ENCODE measurements around the gene KRT36.

Gene KRT36

DNA sequence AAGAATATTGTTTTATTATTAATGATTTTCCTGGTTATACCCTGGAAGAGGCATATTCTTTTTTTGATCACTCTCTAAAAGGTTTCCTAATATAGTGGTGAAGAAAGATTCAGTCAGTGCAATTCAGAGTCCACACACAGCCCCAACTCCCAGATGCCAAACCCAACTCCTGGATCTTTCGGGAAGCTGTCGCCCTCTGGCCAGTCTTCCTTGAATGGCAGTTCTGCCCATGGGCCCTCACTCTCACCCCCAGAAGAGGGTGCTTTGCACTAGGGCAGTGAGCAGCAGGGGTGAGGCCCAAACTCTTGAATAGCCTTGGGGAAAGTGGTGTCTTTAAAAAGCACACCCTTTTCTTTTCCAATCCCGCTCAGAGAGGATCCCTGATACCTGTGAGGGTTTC lies 33.5 kb downstream of the KRT36 start:
- H3K4me1 Mint-ChIP-seq: no peaks in the 10 kb centered on the region
- DNase-seq: no peak
- ATAC-seq: no peak
- no peaks in the 10 kb centered on the region for H3K27me3 Mint-ChIP-seq
- H3K27ac Mint-ChIP-seq: no peak overlapping the region
- no peak overlapping the region for H3K4me3 Mint-ChIP-seq
- H3K9me3 Mint-ChIP-seq: no peaks in the 10 kb centered on the region
- H3K36me3 Mint-ChIP-seq (ENCODE audit: low read depth): no peaks in the 10 kb centered on the region

DNA sequence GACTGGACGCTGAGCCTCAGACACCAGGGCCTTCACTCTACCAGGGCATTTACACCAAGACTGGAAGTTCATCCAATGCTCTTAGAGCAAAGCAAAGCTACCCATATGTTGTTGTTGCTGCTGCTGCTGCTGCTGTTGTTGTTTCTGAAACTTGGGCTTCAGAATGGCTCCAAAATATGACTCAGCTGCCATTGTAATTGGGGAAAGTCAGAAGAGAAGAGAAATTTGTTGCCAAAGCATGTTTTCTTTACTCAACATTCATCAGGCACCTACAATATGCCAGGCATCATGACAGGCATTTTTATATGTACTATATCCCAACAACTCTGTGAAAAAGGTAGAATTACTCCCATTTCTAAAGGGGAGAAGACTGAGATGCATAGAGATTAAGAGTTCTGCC lies 34.5 kb downstream of the KRT36 start:
- no peaks in the 10 kb centered on the region for H3K27me3 Mint-ChIP-seq
- H3K4me1 Mint-ChIP-seq: no peaks in the 10 kb centered on the region
- H3K27ac Mint-ChIP-seq: no peak overlapping the region
- no peaks in the 10 kb centered on the region for H3K9me3 Mint-ChIP-seq
- H3K36me3 Mint-ChIP-seq (ENCODE audit: low read depth): no peaks in the 10 kb centered on the region
- DNase-seq (no peak), ATAC-seq (no peak)
- no peak overlapping the region for H3K4me3 Mint-ChIP-seq

DNA sequence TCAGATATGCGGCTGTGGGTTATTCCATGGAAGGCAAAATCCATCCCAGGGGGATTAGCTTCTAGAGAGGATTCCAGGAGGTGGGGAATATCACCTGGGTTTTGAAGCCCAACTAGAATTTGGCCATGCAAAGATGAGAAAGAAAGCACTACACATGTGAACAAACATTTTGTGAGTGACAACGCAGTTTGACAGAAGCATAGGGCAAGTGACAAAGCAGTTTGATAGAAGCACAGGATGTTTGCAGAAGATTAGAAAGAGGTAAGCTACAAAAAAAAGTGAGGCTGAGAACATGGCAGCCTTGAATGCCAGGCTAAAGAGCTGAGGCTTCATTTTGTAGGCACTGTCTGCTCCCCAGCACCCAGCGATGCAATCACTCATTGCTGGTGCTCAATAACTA lies 36.6 kb downstream of the KRT36 start:
- ATAC-seq (no peak), DNase-seq (no peak)
- no peaks in the 10 kb centered on the region for H3K4me1 Mint-ChIP-seq
- no peaks in the 10 kb centered on the region for H3K9me3 Mint-ChIP-seq
- no peak overlapping the region for H3K27ac Mint-ChIP-seq
- no peaks in the 10 kb centered on the region for H3K36me3 Mint-ChIP-seq (ENCODE audit: low read depth)
- H3K27me3 Mint-ChIP-seq: no peaks in the 10 kb centered on the region
- H3K4me3 Mint-ChIP-seq: no peak overlapping the region

DNA sequence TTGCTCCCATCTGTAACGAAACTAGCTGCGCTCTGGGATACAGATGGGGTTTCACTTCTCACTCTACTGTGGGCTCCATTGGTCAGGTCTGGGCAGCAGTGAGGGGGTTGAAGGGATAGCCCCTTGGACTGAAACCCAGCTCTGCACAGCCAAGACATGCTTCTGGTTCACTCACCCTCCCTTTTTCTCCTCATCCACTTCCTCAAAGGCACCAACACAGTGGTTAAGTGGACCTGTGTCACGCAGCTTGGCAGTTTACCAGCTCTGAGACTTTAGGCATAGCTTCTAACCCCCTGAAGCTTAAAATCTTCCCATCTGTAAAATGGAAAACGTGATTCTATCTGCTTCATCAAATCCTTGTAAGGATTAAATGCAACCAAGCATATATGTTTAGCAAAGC lies 37.4 kb downstream of the KRT36 start:
- H3K9me3 Mint-ChIP-seq: no peaks in the 10 kb centered on the region
- no peak overlapping the region for H3K27ac Mint-ChIP-seq
- DNase-seq (no peak), ATAC-seq (no peak)
- H3K36me3 Mint-ChIP-seq (ENCODE audit: low read depth): no peaks in the 10 kb centered on the region
- no peak overlapping the region for H3K4me3 Mint-ChIP-seq
- no peaks in the 10 kb centered on the region for H3K27me3 Mint-ChIP-seq
- no peaks in the 10 kb centered on the region for H3K4me1 Mint-ChIP-seq

DNA sequence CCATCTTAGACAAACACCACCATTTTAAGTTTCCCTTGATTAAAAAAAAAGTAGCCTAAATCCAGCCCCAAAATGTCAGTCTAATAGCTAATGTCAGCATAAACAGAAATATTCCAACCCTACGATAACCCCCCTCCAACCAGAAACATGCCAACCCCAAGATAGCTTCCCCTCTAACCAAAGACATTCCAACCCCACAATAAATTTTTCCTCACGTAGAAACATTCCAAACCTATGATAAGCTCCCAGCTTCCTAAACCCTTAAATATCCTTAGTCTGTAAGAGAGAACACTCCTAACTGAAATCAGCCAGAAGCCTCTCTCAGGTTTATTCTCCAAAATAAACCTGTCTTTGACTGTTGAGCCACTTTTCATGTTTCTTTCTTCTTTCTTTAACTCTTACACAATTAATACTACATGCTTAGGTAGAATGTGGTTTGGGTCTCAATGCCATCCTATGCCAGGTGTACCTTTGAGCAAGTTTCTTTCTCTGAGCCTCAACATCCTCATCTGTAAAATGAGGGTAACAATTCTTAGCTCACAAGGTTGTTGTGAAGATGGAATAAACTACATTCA lies 38.5 kb downstream of the KRT36 start:
- ATAC-seq (no peak), DNase-seq (no peak)
- Mint-ChIP-seq H3K36me3 (ENCODE audit: low read depth) (no peaks in the 10 kb centered on the region), H3K9me3 (no peaks in the 10 kb centered on the region), H3K4me3 (no peak overlapping the region), H3K27me3 (peaks cover 1% of the 10 kb centered on the region), H3K4me1 (no peaks in the 10 kb centered on the region), H3K27ac (no peak overlapping the region)

DNA sequence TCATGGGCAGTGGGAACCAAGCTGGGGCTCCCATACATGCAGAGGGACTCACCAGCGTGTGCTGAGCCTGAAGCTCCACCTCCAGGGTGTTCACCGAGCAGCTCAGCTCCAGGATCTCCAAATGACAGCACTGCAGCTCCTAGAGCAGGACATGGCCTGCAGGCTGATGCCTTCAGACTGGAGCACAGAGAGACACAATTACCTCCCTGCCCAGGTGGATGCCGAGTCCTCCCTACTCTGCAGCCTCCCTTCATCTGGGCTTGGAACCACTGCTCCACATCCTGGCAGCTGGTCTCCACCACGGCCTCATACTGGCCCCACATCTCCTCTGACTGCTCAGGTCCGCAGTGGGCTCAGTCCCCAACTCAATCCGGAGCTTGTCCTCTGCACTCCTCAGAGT lies 40.7 kb downstream of the KRT36 start:
- H3K4me3 Mint-ChIP-seq: no peak overlapping the region
- ATAC-seq (no peak), DNase-seq (no peak)
- no peak overlapping the region for H3K27ac Mint-ChIP-seq
- no peaks in the 10 kb centered on the region for H3K4me1 Mint-ChIP-seq
- no peaks in the 10 kb centered on the region for H3K36me3 Mint-ChIP-seq (ENCODE audit: low read depth)
- no peaks in the 10 kb centered on the region for H3K9me3 Mint-ChIP-seq
- peaks cover 1% of the 10 kb centered on the region for H3K27me3 Mint-ChIP-seq

DNA sequence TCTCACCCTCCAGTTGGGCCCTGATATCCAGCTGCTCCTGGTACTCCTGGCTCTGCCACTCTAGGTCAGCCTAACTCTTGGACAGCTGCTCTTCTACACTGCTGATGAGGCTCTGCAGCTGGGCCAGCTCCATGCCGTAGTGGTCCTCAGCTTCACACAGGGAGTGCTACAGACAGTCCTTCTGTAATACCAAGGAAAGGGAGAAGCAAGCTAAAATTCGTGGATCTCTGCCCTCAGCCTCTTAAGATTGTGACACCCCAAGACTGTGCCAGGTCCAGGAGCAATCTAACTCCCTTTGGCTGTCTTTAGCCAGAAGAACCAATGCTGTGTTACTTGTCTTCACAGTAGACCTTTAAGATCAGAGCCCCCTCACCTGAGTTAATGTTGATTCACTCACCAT lies 41.2 kb downstream of the KRT36 start:
- no peak overlapping the region for H3K27ac Mint-ChIP-seq
- ATAC-seq (no peak), DNase-seq (no peak)
- no peaks in the 10 kb centered on the region for H3K4me1 Mint-ChIP-seq
- H3K27me3 Mint-ChIP-seq: peaks cover 1% of the 10 kb centered on the region
- H3K36me3 Mint-ChIP-seq (ENCODE audit: low read depth): no peaks in the 10 kb centered on the region
- no peaks in the 10 kb centered on the region for H3K9me3 Mint-ChIP-seq
- no peak overlapping the region for H3K4me3 Mint-ChIP-seq

DNA sequence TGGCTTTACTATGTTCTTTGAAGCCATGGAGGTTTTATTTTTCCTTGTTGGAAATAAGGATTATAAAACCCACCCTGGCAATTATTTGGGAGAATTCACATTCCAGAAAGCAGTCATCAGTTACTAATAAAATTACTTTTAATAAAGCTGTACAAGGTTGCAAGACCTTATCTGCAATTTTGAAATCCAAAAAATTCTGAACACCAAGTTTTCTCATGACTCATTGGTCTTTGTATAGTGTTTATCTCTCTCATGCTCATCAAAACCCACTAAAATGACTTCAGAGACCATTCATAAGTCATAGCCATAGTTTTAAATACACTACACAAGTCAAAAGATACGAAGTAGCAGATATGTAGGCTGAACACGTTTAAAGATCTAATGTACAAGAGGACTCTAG lies 42.9 kb downstream of the KRT36 start:
- Mint-ChIP-seq H3K4me3 (no peak overlapping the region), H3K9me3 (no peaks in the 10 kb centered on the region), H3K27ac (no peak overlapping the region), H3K27me3 (peaks cover 6% of the 10 kb centered on the region), H3K36me3 (ENCODE audit: low read depth) (no peaks in the 10 kb centered on the region), H3K4me1 (no peaks in the 10 kb centered on the region)
- ATAC-seq (no peak), DNase-seq (no peak)

DNA sequence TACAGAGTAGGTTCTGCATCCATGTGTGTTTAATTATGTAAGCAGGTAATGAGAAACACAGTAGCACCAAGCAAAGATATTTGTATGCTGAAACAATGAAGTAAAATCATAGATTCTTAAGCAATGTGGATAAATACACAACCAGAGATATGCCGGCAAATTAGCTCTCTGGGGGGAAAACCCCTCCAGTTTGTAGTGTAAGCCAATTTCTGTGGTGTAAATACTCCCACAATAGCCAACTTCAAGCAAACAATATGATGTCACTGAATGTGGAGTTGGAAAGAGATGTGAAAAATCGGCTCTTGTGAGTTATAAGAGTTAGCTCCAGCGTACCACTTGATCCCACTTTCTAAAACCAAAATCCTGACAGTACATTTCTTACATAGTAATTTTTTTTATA lies 45.1 kb downstream of the KRT36 start:
- Mint-ChIP-seq H3K4me1 (no peaks in the 10 kb centered on the region), H3K4me3 (no peak overlapping the region), H3K9me3 (no peaks in the 10 kb centered on the region), H3K36me3 (ENCODE audit: low read depth) (no peaks in the 10 kb centered on the region), H3K27me3 (peaks cover 6% of the 10 kb centered on the region), H3K27ac (no peak overlapping the region)
- no peak for ATAC-seq
- no peak for DNase-seq

DNA sequence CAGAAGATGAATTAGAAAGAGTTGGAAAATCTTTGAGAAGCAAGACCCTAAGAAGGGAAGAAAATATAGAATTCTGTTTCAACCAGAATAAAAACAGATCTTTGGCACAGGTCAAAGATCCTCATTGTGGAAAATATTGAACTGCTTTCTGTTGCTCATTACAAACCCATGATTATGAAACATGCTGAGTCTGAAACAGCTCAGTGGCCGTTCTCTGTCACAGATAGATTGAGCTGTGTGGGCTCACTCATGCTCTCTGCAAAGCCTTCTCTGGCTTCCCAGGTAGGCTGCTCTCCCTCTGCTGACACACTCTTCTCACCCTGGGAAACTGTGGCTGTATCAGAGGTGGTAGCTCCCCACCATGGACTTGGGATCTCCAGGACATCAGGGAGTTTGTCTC lies 45.5 kb downstream of the KRT36 start:
- Mint-ChIP-seq H3K9me3 (no peaks in the 10 kb centered on the region), H3K4me1 (no peaks in the 10 kb centered on the region), H3K36me3 (ENCODE audit: low read depth) (no peaks in the 10 kb centered on the region), H3K4me3 (no peak overlapping the region), H3K27me3 (peaks cover 6% of the 10 kb centered on the region), H3K27ac (no peak overlapping the region)
- DNase-seq: no peak
- ATAC-seq: peak; percentile 23

DNA sequence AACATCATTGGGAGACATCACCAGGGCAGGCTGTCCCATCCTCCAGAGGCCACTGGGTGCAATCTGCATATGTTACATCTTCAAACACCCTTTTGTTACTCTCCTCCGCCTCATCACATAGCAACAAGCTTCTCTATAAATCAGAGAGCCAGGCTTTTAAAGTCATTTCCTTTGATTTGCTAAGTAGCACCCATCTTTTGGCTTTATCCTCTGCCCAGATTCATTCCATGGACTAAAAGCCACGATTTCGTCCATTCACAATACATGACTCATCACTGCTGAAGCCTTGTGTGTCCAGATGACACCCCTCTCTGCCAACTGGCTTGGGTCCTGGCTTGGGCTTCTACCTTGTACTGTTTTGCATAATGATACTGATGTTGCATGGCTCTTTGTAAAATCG lies 47.0 kb downstream of the KRT36 start:
- no peaks in the 10 kb centered on the region for H3K9me3 Mint-ChIP-seq
- ATAC-seq (no peak), DNase-seq (no peak)
- H3K4me3 Mint-ChIP-seq: no peak overlapping the region
- H3K27ac Mint-ChIP-seq: no peak overlapping the region
- H3K36me3 Mint-ChIP-seq (ENCODE audit: low read depth): no peaks in the 10 kb centered on the region
- no peaks in the 10 kb centered on the region for H3K4me1 Mint-ChIP-seq
- peaks cover 6% of the 10 kb centered on the region for H3K27me3 Mint-ChIP-seq

DNA sequence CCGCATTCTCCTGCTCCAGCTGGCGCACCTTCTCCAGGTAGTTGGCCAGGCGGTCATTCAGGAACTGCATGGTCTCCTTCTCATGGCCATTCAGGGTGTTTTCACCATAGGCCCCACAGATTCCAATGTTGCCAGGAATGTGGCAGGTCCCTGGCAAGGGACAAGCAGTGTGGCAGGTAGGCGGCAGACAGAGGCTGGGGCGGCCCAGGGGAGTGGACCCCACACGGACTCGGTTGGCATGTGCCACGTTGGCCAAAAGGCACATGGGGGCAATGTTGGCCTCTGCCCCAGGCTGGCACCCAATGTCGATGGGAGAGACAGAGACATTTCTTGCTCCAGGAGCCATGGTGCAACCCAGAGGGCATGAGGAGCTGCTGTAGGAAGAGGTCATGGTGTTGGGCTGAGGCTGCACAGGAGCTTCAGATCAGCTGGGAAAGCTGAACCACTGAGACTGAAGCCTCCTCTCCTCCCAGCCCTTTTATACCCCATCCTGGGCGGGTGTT lies 49.1 kb downstream of the KRT36 start, which contains the start of gene KRT38:
Gene KRT38 (minus strand): TSS at position 453 of the 503 bp plus-strand sequence. CDS start 62 bp downstream, at position 391.
- no peak for DNase-seq
- H3K27ac Mint-ChIP-seq: no peak within 1 kb of the TSS
- H3K36me3 Mint-ChIP-seq (ENCODE audit: low read depth): no peaks in the 10 kb centered on the region
- H3K4me1 Mint-ChIP-seq: no peaks in the 10 kb centered on the region
- no peaks in the 10 kb centered on the region for H3K9me3 Mint-ChIP-seq
- H3K27me3 Mint-ChIP-seq: peaks cover 4% of the 10 kb centered on the region
- ATAC-seq: no peak
- H3K4me3 Mint-ChIP-seq: no peak within 1 kb of the TSS

DNA sequence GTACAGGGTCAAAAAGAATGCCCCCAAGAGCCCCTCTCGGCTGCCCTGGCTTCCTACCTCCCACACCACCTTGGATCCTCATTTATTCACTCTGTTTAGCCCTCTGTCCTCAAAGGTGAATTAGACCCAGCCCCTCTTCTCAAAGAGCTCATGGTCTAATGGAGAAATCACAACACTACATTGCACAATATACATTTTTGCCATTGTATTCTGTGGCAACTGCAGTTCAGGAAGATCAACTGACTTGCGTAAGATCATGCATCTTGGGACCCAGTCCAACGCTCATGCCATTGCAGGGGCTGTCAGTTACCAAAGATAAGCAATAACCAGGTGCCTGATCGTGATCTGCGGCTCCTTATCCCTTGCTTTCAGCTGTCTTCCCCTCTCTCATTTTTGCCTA lies 50.3 kb downstream of the KRT36 start:
- Mint-ChIP-seq H3K36me3 (ENCODE audit: low read depth) (no peaks in the 10 kb centered on the region), H3K4me1 (no peaks in the 10 kb centered on the region), H3K27ac (no peak overlapping the region), H3K27me3 (peaks cover 4% of the 10 kb centered on the region), H3K9me3 (no peaks in the 10 kb centered on the region), H3K4me3 (no peak overlapping the region)
- no peak for DNase-seq
- no peak for ATAC-seq

DNA sequence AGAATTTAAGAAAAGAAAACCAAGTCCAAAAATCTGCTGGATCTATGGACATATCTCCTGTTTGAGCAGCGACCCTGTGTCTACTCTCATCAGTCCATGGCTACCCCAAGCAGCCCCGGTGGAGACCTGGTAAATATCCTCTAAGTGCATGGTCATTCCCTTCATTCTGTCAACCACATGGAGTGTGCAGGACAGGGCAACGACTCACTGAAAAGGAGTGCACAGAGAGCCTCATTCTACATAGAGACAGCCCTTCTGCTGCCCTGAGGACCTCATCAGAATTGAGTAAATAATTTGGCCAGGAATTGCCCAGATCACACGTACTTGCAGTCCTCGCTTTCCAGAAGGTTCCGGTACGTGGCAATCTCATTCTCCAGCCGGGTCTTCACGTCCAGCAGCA lies 51.9 kb downstream of the KRT36 start:
- DNase-seq (no peak), ATAC-seq (no peak)
- Mint-ChIP-seq H3K4me3 (no peak overlapping the region), H3K9me3 (no peaks in the 10 kb centered on the region), H3K27me3 (no peaks in the 10 kb centered on the region), H3K36me3 (ENCODE audit: low read depth) (no peaks in the 10 kb centered on the region), H3K27ac (no peak overlapping the region), H3K4me1 (no peaks in the 10 kb centered on the region)

DNA sequence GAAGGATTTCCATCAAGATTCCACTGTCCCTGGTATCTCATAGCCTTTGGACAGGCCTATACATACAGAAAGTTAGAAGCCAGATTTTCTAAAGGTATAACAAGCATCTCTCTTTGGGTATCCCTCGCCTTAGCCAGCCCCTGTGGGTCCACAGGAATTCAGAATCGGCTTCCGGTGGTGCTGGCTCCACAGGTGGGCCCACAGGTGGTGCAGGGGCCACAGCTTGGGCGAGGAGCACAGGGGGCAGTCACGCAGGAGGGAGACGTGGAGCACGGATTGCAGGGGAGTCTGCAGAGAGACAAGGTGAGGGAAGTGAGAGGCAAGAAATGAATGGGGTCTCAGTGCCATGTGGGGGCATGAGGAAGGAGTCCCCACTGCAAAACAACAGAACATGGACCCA lies 52.5 kb downstream of the KRT36 start:
- Mint-ChIP-seq H3K4me1 (no peaks in the 10 kb centered on the region), H3K9me3 (no peaks in the 10 kb centered on the region), H3K27ac (no peak overlapping the region), H3K36me3 (ENCODE audit: low read depth) (no peaks in the 10 kb centered on the region), H3K4me3 (no peak overlapping the region), H3K27me3 (no peaks in the 10 kb centered on the region)
- no peak for ATAC-seq
- DNase-seq: no peak

Data from activated naive CD8-positive, alpha-beta T cell treated with anti-CD3 and anti-CD28 coated beads, Interleukin-2, amount 50 U/mL, for 24 hours (primary cell).